Activated naive CD4-positive, alpha-beta T cell treated with anti-CD3 and anti-CD28 coated beads, Interleukin-2, amount 10 ng/mL, durations not matched to agents 7 days and 5 days (primary cell): ENCODE results near the gene TMEM250.
A peak's percentile ranks its signal among the peaks of the same experiment; 100 is the strongest.

Experiments used
- CTCF ChIA-PET: fragments of 350-600 bp; sonication (Branson Sonifier 250); formaldehyde crosslinking; loops from one replicate; lab custom pipeline; 2021; ENCODE audit warnings: antibody characterized with exemption; lab: Charles Lee
- DNase-seq: peaks from one replicate; pipeline ENCODE4 v3.0.0-alpha.2; 2020
- H3K27ac Mint-ChIP-seq: one replicate; pipeline ENCODE4 v1.8.0; 2021; ENCODE audit warnings: mild to moderate bottlenecking, moderate library complexity, mixed read lengths
- H3K27me3 Mint-ChIP-seq: one replicate; pipeline ENCODE4 v1.8.0; 2021; ENCODE audit warnings: mild to moderate bottlenecking, mixed read lengths
- H3K36me3 Mint-ChIP-seq: one replicate; pipeline ENCODE4 v1.8.0; 2021; ENCODE audit warnings: mixed read lengths
- H3K4me1 Mint-ChIP-seq: one replicate; pipeline ENCODE4 v1.8.0; 2021; ENCODE audit warnings: mixed read lengths
- H3K4me3 Mint-ChIP-seq: one replicate; pipeline ENCODE4 v1.8.0; 2021; ENCODE audit warnings: mild to moderate bottlenecking, moderate library complexity, mixed read lengths
- H3K9me3 Mint-ChIP-seq: one replicate; pipeline ENCODE4 v1.8.0; 2021; ENCODE audit warnings: mixed read lengths

TMEM250 gene

GRCh38 chr9:136142859-136143214, 24.2 kb upstream of the TMEM250 start:
- Mint-ChIP-seq H3K4me3 (no peak overlapping the region), H3K27me3 (peaks cover 24% of the 10 kb centered on the region), H3K4me1 (no peaks in the 10 kb centered on the region), H3K36me3 (no peaks in the 10 kb centered on the region), H3K27ac (no peak overlapping the region), H3K9me3 (no peaks in the 10 kb centered on the region)
- DNase-seq, result no peak
- CTCF ChIA-PET, result no interaction called here

- Mint-ChIP-seq H3K9me3 (no peaks in the 10 kb centered on the region), H3K27me3 (peaks cover 29% of the 10 kb centered on the region), H3K27ac (no peak overlapping the region), H3K36me3 (no peaks in the 10 kb centered on the region), H3K4me1 (no peaks in the 10 kb centered on the region), H3K4me3 (no peak overlapping the region)
- CTCF ChIA-PET, result interaction anchor here (1.6 kb wide), 1 partner anchor 176 kb away, joined by 4 read pairs; no protein-coding TSS in a partner anchor
- DNase-seq, result no peak
Measured at GRCh38 chr9:136142414-136142796, 23.7 kb upstream of the TMEM250 start.

- Mint-ChIP-seq H3K4me1 (no peaks in the 10 kb centered on the region), H3K27ac (no peak overlapping the region), H3K9me3 (no peaks in the 10 kb centered on the region), H3K4me3 (no peak overlapping the region), H3K36me3 (no peaks in the 10 kb centered on the region), H3K27me3 (peaks cover 34% of the 10 kb centered on the region)
- no peak for DNase-seq
- CTCF ChIA-PET, result interaction anchor here (1.6 kb wide), 1 partner anchor 175 kb away, joined by 4 read pairs; no protein-coding TSS in a partner anchor
Measured at GRCh38 chr9:136141682-136142413, 23.2 kb upstream of the TMEM250 start.

GRCh38 chr9:136140966-136141365, 22.3 kb upstream of the TMEM250 start:
- CTCF ChIA-PET, result interaction anchor here (0.8 to 1.6 kb wide), 2 partner anchors 65 to 174 kb away, joined by 3 to 4 read pairs; no protein-coding TSS in a partner anchor
- Mint-ChIP-seq H3K27me3 (peaks cover 35% of the 10 kb centered on the region), H3K9me3 (no peaks in the 10 kb centered on the region), H3K27ac (no peak overlapping the region), H3K36me3 (no peaks in the 10 kb centered on the region), H3K4me3 (no peak overlapping the region), H3K4me1 (no peaks in the 10 kb centered on the region)
- DNase-seq, result no peak

GRCh38 chr9:136140046-136140445, 21.4 kb upstream of the TMEM250 start:
- Mint-ChIP-seq H3K4me1 (no peaks in the 10 kb centered on the region), H3K9me3 (no peaks in the 10 kb centered on the region), H3K27ac (no peak overlapping the region), H3K36me3 (no peaks in the 10 kb centered on the region), H3K4me3 (no peak overlapping the region), H3K27me3 (peaks cover 40% of the 10 kb centered on the region)
- DNase-seq, result no peak
- CTCF ChIA-PET, result interaction anchor here (1.3 to 1.7 kb wide), 2 partner anchors 11 to 172 kb away, joined by 5 to 8 read pairs; no protein-coding TSS in a partner anchor

- no peaks in the 10 kb centered on the region for H3K9me3 Mint-ChIP-seq
- H3K27me3 Mint-ChIP-seq, result peaks cover 45% of the 10 kb centered on the region
- H3K4me3 Mint-ChIP-seq, result no peak overlapping the region
- H3K36me3 Mint-ChIP-seq, result no peaks in the 10 kb centered on the region
- no peak overlapping the region for H3K27ac Mint-ChIP-seq
- CTCF ChIA-PET, result interaction anchor here (1.3 to 1.7 kb wide), 5 partner anchors 10 to 179 kb away, joined by 3 to 8 read pairs (median 5); no protein-coding TSS in a partner anchor
- peaks cover 3% of the 10 kb centered on the region for H3K4me1 Mint-ChIP-seq
- DNase-seq, result peak; percentile 68
Measured at GRCh38 chr9:136138566-136138965, 19.9 kb upstream of the TMEM250 start.

- Mint-ChIP-seq H3K4me3 (no peak overlapping the region), H3K27ac (no peak overlapping the region), H3K4me1 (peaks cover 5% of the 10 kb centered on the region), H3K9me3 (no peaks in the 10 kb centered on the region), H3K36me3 (no peaks in the 10 kb centered on the region), H3K27me3 (peaks cover 53% of the 10 kb centered on the region)
- CTCF ChIA-PET, result interaction anchor here (1.4 to 1.7 kb wide), 2 partner anchors 14 to 171 kb away, joined by 3 to 5 read pairs; no protein-coding TSS in a partner anchor
- DNase-seq, result no peak
Measured at GRCh38 chr9:136137321-136138265, 18.9 kb upstream of the TMEM250 start.

- CTCF ChIA-PET, result no interaction called here
- Mint-ChIP-seq H3K36me3 (no peaks in the 10 kb centered on the region), H3K27ac (no peak overlapping the region), H3K9me3 (no peaks in the 10 kb centered on the region), H3K4me3 (no peak overlapping the region), H3K4me1 (peaks cover 5% of the 10 kb centered on the region), H3K27me3 (peaks cover 66% of the 10 kb centered on the region)
- no peak for DNase-seq
Measured at GRCh38 chr9:136136127-136136925, 17.7 kb upstream of the TMEM250 start.

GRCh38 chr9:136135326-136136126, 16.9 kb upstream of the TMEM250 start:
- no peak overlapping the region for H3K27ac Mint-ChIP-seq
- DNase-seq, result no peak
- no peak overlapping the region for H3K4me3 Mint-ChIP-seq
- CTCF ChIA-PET, result no interaction called here
- H3K27me3 Mint-ChIP-seq, result peaks cover 74% of the 10 kb centered on the region
- peaks cover 5% of the 10 kb centered on the region for H3K4me1 Mint-ChIP-seq
- no peaks in the 10 kb centered on the region for H3K9me3 Mint-ChIP-seq
- H3K36me3 Mint-ChIP-seq, result no peaks in the 10 kb centered on the region

GRCh38 chr9:136133959-136134484, 15.3 kb upstream of the TMEM250 start:
- CTCF ChIA-PET, result no interaction called here
- no peaks in the 10 kb centered on the region for H3K36me3 Mint-ChIP-seq
- no peak overlapping the region for H3K4me3 Mint-ChIP-seq
- no peak for DNase-seq
- H3K27me3 Mint-ChIP-seq, result peaks cover 86% of the 10 kb centered on the region
- peaks cover 5% of the 10 kb centered on the region for H3K4me1 Mint-ChIP-seq
- no peaks in the 10 kb centered on the region for H3K9me3 Mint-ChIP-seq
- H3K27ac Mint-ChIP-seq, result no peak overlapping the region

GRCh38 chr9:136133191-136133958, 14.7 kb upstream of the TMEM250 start:
- Mint-ChIP-seq H3K27me3 (peaks cover 87% of the 10 kb centered on the region), H3K4me1 (peaks cover 5% of the 10 kb centered on the region), H3K36me3 (no peaks in the 10 kb centered on the region), H3K9me3 (no peaks in the 10 kb centered on the region), H3K4me3 (peak overlapping the region; percentile 21), H3K27ac (no peak overlapping the region)
- DNase-seq, result peak; percentile 48
- CTCF ChIA-PET, result no interaction called here

GRCh38 chr9:136132512-136133050, 13.9 kb upstream of the TMEM250 start:
- CTCF ChIA-PET, result no interaction called here
- Mint-ChIP-seq H3K27ac (no peak overlapping the region), H3K4me3 (no peak overlapping the region), H3K4me1 (peaks cover 5% of the 10 kb centered on the region), H3K36me3 (no peaks in the 10 kb centered on the region), H3K9me3 (no peaks in the 10 kb centered on the region), H3K27me3 (peaks cover 85% of the 10 kb centered on the region)
- DNase-seq, result no peak
